Activated naive CD8-positive, alpha-beta T cell treated with anti-CD3 and anti-CD28 coated beads for 36 hours (primary cell): ENCODE measurements around the gene GOLGA5. TPM values are rescaled to one million over a fixed set of nuclear protein-coding genes. Genes with fewer than 3 reads are reported as not detected.
"Not testable (repeated sequence)": the region's sequence is repeated elsewhere in the genome, so short reads cannot be mapped to it uniquely, and the experiment has no call there.

Experiments used
- DNase-seq: peaks from one replicate; pipeline ENCODE4 v3.0.0; 2021
- H3K27ac Mint-ChIP-seq: one replicate; pipeline ENCODE4 v1.8.0; 2022; ENCODE audit warnings: mild to moderate bottlenecking, moderate library complexity, mixed read lengths
- H3K27me3 Mint-ChIP-seq: one replicate; pipeline ENCODE4 v1.8.0; 2022; ENCODE audit warnings: mild to moderate bottlenecking, mixed read lengths
- H3K36me3 Mint-ChIP-seq: one replicate; pipeline ENCODE4 v1.8.0; 2021; ENCODE audit warnings: mild to moderate bottlenecking, mixed read lengths
- H3K4me1 Mint-ChIP-seq: one replicate; pipeline ENCODE4 v1.8.0; 2021; ENCODE audit warnings: mixed read lengths
- H3K4me3 Mint-ChIP-seq: one replicate; pipeline ENCODE4 v1.8.0; 2022; ENCODE audit warnings: mild to moderate bottlenecking, moderate library complexity, mixed read lengths
- H3K9me3 Mint-ChIP-seq: one replicate; pipeline ENCODE4 v1.8.0; 2022; ENCODE audit warnings: mixed read lengths
- total RNA-seq, 2 experiments: library from RNA; stranded (reverse); gene quantifications; one replicate each; pipeline ENCODE4 v1.2.3, GENCODE V29; 2021

Gene GOLGA5
- total RNA-seq, 2 experiments from 2014 or later = 14.6 to 15.9 TPM

DNA sequence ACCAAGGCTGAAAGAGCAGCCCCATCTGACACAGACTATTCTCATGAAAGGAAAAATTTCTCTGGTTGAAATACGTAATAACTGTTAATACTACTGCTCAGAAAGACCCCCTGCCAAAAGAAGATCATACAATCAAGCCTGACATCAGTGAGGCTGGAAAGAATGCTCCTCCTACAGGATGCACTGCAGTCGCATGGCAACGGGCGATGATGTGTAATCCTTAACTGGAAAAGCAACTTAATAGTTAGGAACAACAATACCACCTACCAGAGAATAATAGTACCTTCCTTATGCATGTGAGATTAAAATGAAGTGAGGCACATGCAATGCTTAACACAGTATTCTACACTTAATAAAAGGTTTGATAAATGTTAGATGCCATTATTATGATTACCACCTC is 1.2 kb upstream of the GOLGA5 start:
- Mint-ChIP-seq H3K27ac (peak overlapping the region; percentile 38), H3K4me1 (peaks cover 30% of the 10 kb centered on the region), H3K36me3 (peaks cover 16% of the 10 kb centered on the region), H3K9me3 (peaks cover 28% of the 10 kb centered on the region), H3K4me3 (peak overlapping the region; percentile 78), H3K27me3 (no peaks in the 10 kb centered on the region)
- DNase-seq = no peak

DNA sequence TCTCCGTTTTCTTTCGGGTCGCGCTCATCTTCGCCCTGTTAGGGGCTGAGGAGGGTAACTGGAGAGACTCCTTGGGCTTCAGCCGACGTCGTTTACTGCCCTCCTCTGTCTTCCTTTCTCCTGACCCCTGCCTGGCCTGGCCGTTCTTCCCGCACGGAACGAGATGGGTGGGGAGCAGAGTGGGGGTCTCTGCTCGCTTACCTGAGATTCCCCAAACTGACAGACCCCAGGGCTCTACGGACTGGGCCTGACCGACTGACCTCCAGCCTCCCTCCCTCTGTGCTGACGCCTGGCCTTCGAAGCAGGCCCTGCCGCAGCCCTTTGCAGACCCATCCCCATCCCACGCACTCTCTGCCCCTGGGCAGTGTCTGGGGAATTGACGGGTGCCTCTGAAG is 439 bp downstream of the GOLGA5 start:
- DNase-seq = no peak
- Mint-ChIP-seq H3K4me3 (peak overlapping the region; percentile 99), H3K4me1 (peaks cover 34% of the 10 kb centered on the region), H3K9me3 (peaks cover 21% of the 10 kb centered on the region), H3K36me3 (peaks cover 18% of the 10 kb centered on the region), H3K27me3 (no peaks in the 10 kb centered on the region), H3K27ac (peak overlapping the region; percentile 94)

DNA sequence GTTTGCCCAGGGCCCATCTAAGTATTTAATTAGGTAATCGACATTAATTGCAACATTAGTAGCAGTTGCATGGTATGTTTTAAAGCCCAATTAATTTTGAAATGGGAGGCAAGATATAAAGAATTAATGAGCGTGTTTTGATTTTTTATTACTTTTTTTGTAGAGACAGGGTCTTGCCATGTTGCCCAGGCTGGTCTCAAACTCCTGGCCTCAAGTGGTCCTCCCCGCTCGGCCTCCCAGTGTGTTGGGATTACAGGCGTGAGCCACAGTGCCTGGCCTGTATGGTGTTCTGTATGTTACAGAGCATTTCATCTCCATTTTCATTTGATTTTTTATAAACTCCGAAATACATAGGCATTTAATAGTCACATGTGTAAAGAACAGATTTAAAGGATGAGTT is 856 bp downstream of the GOLGA5 start:
- Mint-ChIP-seq H3K4me1 (peaks cover 38% of the 10 kb centered on the region), H3K27me3 (no peaks in the 10 kb centered on the region), H3K4me3 (peak overlapping the region; percentile 99), H3K36me3 (peaks cover 19% of the 10 kb centered on the region), H3K9me3 (peaks cover 17% of the 10 kb centered on the region), H3K27ac (peak overlapping the region; percentile 94)
- no peak for DNase-seq

- no peak for DNase-seq
- no peaks in the 10 kb centered on the region for H3K27me3 Mint-ChIP-seq
- H3K4me3 Mint-ChIP-seq = no peak overlapping the region
- peaks cover 56% of the 10 kb centered on the region for H3K4me1 Mint-ChIP-seq
- H3K9me3 Mint-ChIP-seq = peaks cover 3% of the 10 kb centered on the region
- peaks cover 20% of the 10 kb centered on the region for H3K36me3 Mint-ChIP-seq
- no peak overlapping the region for H3K27ac Mint-ChIP-seq
These were observed 4.0 kb downstream of the GOLGA5 start for GRCh38 chr14:92797935-92798653.

DNA sequence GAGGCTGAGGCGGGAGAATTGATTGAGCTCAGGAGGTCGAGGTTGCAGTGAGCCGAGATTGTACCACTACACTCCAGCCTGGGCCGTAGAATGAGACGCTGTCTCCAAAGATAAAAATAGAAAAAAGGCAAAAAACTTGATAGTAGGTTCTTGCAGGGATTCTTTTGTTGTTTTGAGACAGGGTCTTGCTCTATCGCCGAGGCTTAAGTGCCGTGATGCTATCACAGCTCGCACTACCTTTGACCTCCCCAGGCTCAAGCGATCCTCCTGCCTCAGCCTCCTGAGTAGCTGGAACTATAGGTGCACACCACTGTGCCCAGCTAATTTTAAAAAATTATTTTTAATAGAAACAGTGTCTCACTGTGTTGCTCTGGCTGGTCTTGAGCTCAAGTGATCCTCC is 4.7 kb downstream of the GOLGA5 start:
- Mint-ChIP-seq H3K4me3 (no peak overlapping the region), H3K36me3 (peaks cover 20% of the 10 kb centered on the region), H3K27ac (no peak overlapping the region), H3K4me1 (peaks cover 50% of the 10 kb centered on the region), H3K9me3 (no peaks in the 10 kb centered on the region), H3K27me3 (no peaks in the 10 kb centered on the region)
- DNase-seq = no peak

- H3K9me3 Mint-ChIP-seq = no peaks in the 10 kb centered on the region
- DNase-seq = no peak
- no peak overlapping the region for H3K27ac Mint-ChIP-seq
- peaks cover 19% of the 10 kb centered on the region for H3K36me3 Mint-ChIP-seq
- no peaks in the 10 kb centered on the region for H3K27me3 Mint-ChIP-seq
- peaks cover 52% of the 10 kb centered on the region for H3K4me1 Mint-ChIP-seq
- no peak overlapping the region for H3K4me3 Mint-ChIP-seq
These were observed 5.9 kb downstream of the GOLGA5 start for GRCh38 chr14:92800012-92800411.

DNA sequence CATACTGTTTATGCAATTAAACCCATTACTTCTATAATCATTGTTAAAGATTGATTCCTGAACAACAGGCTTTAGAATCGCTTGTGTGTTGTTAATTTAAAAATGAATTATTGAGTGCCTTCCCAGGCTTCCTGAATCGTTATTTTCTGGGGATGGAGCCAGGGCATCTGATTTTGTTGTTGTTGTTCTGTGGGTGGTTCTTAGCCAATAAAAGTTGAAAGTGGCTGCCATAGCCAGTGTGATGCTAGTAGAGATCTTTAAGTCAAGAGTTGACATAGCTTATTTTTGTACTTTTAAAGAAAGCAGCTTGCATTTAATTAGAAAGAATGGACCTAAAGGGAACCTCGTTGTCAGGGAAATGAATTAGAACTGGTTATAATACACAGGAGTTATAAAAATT is 6.4 kb downstream of the GOLGA5 start:
- Mint-ChIP-seq H3K27me3 (no peaks in the 10 kb centered on the region), H3K27ac (no peak overlapping the region), H3K9me3 (no peaks in the 10 kb centered on the region)

DNA sequence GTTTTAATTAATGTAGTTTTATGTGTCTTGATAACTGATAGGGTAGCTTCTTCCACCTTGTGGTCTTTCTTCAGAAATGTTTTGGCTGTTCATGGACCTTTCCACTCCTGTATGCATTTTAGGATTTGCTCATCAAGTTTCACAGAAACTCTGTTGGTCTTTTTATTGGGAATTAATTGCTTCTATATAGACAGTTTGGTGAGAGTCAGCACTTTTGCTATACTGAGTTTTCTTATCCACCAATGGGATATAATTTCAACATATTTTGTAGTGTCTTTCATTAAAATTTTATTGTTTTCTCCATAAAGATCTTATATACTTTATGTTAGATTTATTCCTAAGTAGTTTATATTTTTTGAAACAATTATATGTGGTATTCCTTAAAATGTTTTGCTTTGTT is 7.8 kb downstream of the GOLGA5 start:
- Mint-ChIP-seq H3K27ac (no peak overlapping the region), H3K27me3 (no peaks in the 10 kb centered on the region), H3K36me3 (peaks cover 22% of the 10 kb centered on the region), H3K4me1 (peaks cover 44% of the 10 kb centered on the region), H3K4me3 (no peak overlapping the region), H3K9me3 (no peaks in the 10 kb centered on the region)
- DNase-seq = no peak

More for the DNA sequence above, 6.4 kb downstream of the GOLGA5 start:
- no peak for DNase-seq
- peaks cover 20% of the 10 kb centered on the region for H3K36me3 Mint-ChIP-seq
- H3K4me3 Mint-ChIP-seq = no peak overlapping the region
- H3K4me1 Mint-ChIP-seq = peaks cover 52% of the 10 kb centered on the region

- peaks cover 40% of the 10 kb centered on the region for H3K4me1 Mint-ChIP-seq
- H3K36me3 Mint-ChIP-seq = peaks cover 26% of the 10 kb centered on the region
- DNase-seq = no peak
- H3K27ac Mint-ChIP-seq = no peak overlapping the region
- H3K4me3 Mint-ChIP-seq = no peak overlapping the region
- H3K9me3 Mint-ChIP-seq = no peaks in the 10 kb centered on the region
- no peaks in the 10 kb centered on the region for H3K27me3 Mint-ChIP-seq
These were observed 8.6 kb downstream of the GOLGA5 start for GRCh38 chr14:92802678-92803077.

GRCh38 chr14:92813201-92813600 is 19.1 kb downstream of the GOLGA5 start:
- peaks cover 2% of the 10 kb centered on the region for H3K36me3 Mint-ChIP-seq
- no peaks in the 10 kb centered on the region for H3K4me1 Mint-ChIP-seq
- H3K4me3 Mint-ChIP-seq = no peak overlapping the region
- H3K27me3 Mint-ChIP-seq = no peaks in the 10 kb centered on the region
- no peak for DNase-seq
- H3K9me3 Mint-ChIP-seq = no peaks in the 10 kb centered on the region
- no peak overlapping the region for H3K27ac Mint-ChIP-seq

DNA sequence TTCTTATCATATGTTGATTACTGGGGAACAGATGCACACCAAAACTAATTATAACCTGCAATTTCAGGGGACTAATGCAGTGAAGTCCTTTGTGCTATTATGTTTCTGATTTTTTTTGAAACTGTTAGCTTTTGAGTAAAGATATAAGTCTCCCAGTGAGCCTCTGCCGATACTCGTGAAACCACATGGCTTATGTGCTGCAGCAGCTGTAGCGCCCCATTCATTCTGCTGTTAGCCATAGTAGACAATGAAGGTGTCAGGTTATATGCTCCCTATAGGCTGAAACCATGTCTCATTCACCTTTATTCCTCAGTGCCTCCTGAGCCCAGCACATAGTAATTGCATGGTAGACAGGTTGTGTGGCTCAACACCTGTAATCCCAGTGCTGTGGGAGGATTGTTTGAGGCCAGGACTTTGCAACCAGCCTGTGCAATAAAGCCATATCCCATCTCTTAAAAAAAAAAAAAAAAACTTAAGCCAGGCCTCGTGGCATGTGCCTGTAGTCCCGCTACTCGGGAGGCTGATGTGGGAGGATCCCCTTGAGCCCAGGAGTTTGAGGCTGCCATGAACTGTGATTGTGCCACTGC is 25.0 kb downstream of the GOLGA5 start:
- Mint-ChIP-seq H3K36me3 (peaks cover 4% of the 10 kb centered on the region), H3K27ac (no peak overlapping the region), H3K4me3 (no peak overlapping the region), H3K27me3 (no peaks in the 10 kb centered on the region), H3K4me1 (no peaks in the 10 kb centered on the region), H3K9me3 (no peaks in the 10 kb centered on the region)
- DNase-seq = no peak

DNA sequence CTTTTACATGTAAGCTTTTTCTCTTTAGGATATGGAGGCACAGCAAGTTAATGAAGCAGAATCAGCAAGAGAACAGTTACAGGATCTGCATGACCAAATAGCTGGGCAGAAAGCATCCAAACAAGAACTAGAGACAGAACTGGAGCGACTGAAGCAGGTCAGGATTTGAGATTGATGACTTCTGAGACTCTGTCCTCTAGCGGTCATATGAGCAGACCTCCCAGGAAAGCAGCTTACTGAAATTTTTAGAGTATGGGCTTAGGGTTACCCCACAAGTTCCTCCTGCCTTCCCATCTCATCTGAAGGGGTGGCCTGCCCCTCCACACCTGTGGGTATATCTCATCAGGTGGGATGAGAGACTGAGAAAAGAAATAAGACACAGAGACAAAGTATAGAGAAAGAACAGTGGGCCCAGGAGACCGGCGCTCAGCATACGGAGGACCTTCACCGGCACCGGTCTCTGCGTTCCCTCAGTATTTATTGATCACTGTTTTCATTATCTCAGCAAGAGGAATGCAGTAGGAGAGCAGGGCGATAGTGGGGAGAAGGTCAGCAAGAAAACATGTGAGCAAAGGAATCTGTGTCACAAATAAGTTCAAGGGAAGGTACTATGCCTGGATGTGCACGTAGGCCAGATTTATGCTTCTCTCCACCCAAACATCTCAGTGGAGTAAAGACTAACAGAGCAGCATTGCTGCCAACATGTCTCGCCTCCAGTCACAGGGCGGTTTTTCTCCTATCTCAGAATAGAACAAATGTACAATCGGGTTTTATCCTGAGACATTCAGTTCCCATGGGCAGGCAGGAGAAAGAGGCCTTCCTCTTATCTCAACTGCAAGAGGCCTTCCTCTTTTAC is 25.8 kb downstream of the GOLGA5 start:
- H3K27me3 Mint-ChIP-seq = not testable (repeated sequence)

DNA sequence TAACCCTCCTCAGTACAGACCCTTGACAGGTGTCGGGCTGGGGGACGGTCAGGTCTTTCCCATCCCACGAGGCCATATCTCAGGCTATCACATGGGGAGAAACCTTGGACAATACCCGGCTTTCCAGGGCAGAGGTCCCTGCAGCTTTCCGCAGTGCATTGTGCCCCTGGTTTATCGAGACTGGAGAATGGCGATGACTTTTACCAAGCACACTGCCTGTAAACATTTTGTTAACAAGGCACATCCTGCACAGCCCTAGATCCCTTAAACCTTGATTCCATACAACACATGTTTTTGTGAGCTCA is 26.4 kb downstream of the GOLGA5 start:
- not testable (repeated sequence) for H3K27me3 Mint-ChIP-seq, DNase-seq, H3K27ac Mint-ChIP-seq, H3K4me3 Mint-ChIP-seq, H3K9me3 Mint-ChIP-seq, H3K4me1 Mint-ChIP-seq
- H3K36me3 Mint-ChIP-seq = peaks cover 11% of the 10 kb centered on the region

More for the DNA sequence above, 25.8 kb downstream of the GOLGA5 start:
- not testable (repeated sequence) for DNase-seq, H3K27ac Mint-ChIP-seq, H3K4me3 Mint-ChIP-seq, H3K9me3 Mint-ChIP-seq, H3K4me1 Mint-ChIP-seq
- H3K36me3 Mint-ChIP-seq = peaks cover 11% of the 10 kb centered on the region

DNA sequence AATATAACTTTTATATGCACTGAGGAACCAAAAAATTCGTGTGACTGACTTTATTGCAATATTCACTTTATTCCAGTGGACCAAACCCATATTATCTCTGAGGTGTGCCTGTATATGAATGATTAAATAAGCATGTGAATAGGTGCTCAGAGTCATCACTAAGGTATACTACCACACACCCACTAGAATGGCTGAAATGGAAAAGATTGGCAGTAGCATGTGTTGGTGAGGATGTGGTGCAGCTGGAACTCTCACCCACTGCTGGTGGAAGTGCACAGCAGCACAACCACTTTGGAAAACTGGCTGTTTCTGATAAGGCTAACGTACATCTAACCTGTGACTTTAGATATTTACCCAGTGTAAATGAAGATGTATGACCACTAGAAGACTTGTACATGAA is 36.8 kb downstream of the GOLGA5 start:
- no peak for DNase-seq
- no peaks in the 10 kb centered on the region for H3K4me1 Mint-ChIP-seq
- H3K36me3 Mint-ChIP-seq = peaks cover 8% of the 10 kb centered on the region
- no peak overlapping the region for H3K27ac Mint-ChIP-seq
- H3K9me3 Mint-ChIP-seq = no peaks in the 10 kb centered on the region
- no peaks in the 10 kb centered on the region for H3K27me3 Mint-ChIP-seq
- no peak overlapping the region for H3K4me3 Mint-ChIP-seq

GRCh38 chr14:92832137-92832700 is 38.1 kb downstream of the GOLGA5 start:
- no peak for DNase-seq
- H3K27me3 Mint-ChIP-seq = no peaks in the 10 kb centered on the region
- H3K4me1 Mint-ChIP-seq = no peaks in the 10 kb centered on the region
- no peak overlapping the region for H3K4me3 Mint-ChIP-seq
- no peaks in the 10 kb centered on the region for H3K9me3 Mint-ChIP-seq
- H3K36me3 Mint-ChIP-seq = peaks cover 8% of the 10 kb centered on the region
- H3K27ac Mint-ChIP-seq = no peak overlapping the region
